ENCODE data around the gene PRKCD. TPM values are rescaled to one million over a fixed set of nuclear protein-coding genes. Genes with fewer than 3 reads are reported as not detected.

PRKCD gene
- total RNA-seq, 1 experiment from 2014 or later = 19.2 TPM

DNA sequence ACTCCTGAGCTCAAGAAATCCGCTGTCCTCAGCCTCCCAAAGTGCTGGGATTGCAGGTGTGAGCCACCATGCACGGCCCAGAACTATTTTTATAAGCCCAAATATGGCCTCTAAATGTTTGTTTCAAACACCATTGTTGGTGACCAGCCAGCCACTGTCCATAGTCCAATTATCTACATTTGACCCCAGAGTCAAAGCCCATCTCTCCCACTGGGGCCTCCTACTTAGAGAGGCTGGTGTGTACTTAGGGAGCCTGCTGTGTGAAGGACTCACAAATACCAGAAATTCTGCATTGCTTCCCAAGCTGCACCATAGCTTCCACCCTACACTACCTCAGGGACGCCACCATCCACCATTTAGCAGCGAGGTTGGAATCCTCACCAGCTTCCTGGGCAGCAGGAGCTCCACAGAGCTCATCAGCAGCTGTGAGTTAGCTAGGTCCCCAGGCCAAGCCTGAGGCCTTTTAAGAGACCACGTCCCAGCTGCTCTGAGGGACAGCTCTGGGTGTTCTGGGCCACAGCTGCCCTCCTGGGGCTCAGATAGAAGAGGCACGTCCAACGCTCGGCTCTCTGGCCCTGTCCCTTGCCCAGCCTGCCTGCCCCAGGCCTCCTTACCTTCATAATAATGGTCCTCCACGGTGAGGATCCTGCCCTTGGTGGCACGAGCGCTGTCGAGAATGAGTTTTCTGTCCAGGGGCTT is 65.3 kb downstream of the PRKCD start:
- H3K27me3 Mint-ChIP-seq (ENCODE audit: low read depth) = no peaks in the 10 kb centered on the region
- peaks cover 74% of the 10 kb centered on the region for H3K36me3 Mint-ChIP-seq
- H3K4me1 Mint-ChIP-seq = peaks cover 5% of the 10 kb centered on the region
- no peak for ATAC-seq
- no peak overlapping the region for H3K27ac Mint-ChIP-seq
- DNase-seq (ENCODE audit: low spot score) = no peak
- no peak overlapping the region for H3K4me3 Mint-ChIP-seq
- H3K9me3 Mint-ChIP-seq = no peaks in the 10 kb centered on the region
- TF ChIP-seq IRF1 (CRISPR knock-in tag; IDR thresholded peaks at IDR 0.05) (no peak), HMGA2 (CRISPR knock-in tag; IDR thresholded peaks at IDR 0.05) (no peak), ELF4 (CRISPR knock-in tag; IDR thresholded peaks at IDR 0.05; ENCODE audit: low read depth) (no peak), JAZF1 (CRISPR knock-in tag; IDR thresholded peaks at IDR 0.05) (no peak), NR2C2 (CRISPR knock-in tag; IDR thresholded peaks at IDR 0.05) (no peak), FOXP1 (CRISPR knock-in tag; IDR thresholded peaks at IDR 0.05; ENCODE audit: borderline replicate concordance) (no peak), IRF2 (CRISPR knock-in tag; IDR thresholded peaks at IDR 0.05; ENCODE audit: borderline replicate concordance, low read depth) (no peak)
- ChIA-PET POLR2A (interaction anchor here (0.5 kb wide), 1 partner anchor 134 kb away, joined by 4 read pairs; no protein-coding TSS in a partner anchor), CTCF (no interaction called here)

- peaks cover 80% of the 10 kb centered on the region for H3K36me3 Mint-ChIP-seq
- DNase-seq (ENCODE audit: low spot score) (no peak), ATAC-seq (no peak)
- no peak overlapping the region for H3K4me3 Mint-ChIP-seq
- no peaks in the 10 kb centered on the region for H3K27me3 Mint-ChIP-seq (ENCODE audit: low read depth)
- no peaks in the 10 kb centered on the region for H3K9me3 Mint-ChIP-seq
- H3K27ac Mint-ChIP-seq = no peak overlapping the region
- peaks cover 5% of the 10 kb centered on the region for H3K4me1 Mint-ChIP-seq
- POLR2A ChIA-PET = interaction anchor here (0.5 kb wide), 1 partner anchor 134 kb away, joined by 4 read pairs; no protein-coding TSS in a partner anchor
- CTCF ChIA-PET = interaction anchor here (0.7 kb wide), 1 partner anchor 17 kb away, joined by 3 read pairs; no protein-coding TSS in a partner anchor
- TF ChIP-seq, protein P1, sequence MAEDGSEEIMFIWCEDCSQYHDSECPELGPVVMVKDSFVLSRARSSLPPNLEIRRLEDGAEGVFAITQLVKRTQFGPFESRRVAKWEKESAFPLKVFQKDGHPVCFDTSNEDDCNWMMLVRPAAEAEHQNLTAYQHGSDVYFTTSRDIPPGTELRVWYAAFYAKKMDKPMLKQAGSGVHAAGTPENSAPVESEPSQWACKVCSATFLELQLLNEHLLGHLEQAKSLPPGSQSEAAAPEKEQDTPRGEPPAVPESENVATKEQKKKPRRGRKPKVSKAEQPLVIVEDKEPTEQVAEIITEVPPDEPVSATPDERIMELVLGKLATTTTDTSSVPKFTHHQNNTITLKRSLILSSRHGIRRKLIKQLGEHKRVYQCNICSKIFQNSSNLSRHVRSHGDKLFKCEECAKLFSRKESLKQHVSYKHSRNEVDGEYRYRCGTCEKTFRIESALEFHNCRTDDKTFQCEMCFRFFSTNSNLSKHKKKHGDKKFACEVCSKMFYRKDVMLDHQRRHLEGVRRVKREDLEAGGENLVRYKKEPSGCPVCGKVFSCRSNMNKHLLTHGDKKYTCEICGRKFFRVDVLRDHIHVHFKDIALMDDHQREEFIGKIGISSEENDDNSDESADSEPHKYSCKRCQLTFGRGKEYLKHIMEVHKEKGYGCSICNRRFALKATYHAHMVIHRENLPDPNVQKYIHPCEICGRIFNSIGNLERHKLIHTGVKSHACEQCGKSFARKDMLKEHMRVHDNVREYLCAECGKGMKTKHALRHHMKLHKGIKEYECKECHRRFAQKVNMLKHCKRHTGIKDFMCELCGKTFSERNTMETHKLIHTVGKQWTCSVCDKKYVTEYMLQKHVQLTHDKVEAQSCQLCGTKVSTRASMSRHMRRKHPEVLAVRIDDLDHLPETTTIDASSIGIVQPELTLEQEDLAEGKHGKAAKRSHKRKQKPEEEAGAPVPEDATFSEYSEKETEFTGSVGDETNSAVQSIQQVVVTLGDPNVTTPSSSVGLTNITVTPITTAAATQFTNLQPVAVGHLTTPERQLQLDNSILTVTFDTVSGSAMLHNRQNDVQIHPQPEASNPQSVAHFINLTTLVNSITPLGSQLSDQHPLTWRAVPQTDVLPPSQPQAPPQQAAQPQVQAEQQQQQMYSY (CRISPR knock-in tag; IDR thresholded peaks at IDR 0.05) = no peak
- no peak for TF ChIP-seq CTCF (IDR thresholded peaks at IDR 0.05)
- TF ChIP-seq NR3C1 (CRISPR knock-in tag; conservative IDR thresholded peaks at IDR 0.05; ENCODE audit: low read depth) = no peak
- TF ChIP-seq SMAD4 (CRISPR knock-in tag; IDR thresholded peaks at IDR 0.05) = no peak
- TF ChIP-seq, protein P2, sequence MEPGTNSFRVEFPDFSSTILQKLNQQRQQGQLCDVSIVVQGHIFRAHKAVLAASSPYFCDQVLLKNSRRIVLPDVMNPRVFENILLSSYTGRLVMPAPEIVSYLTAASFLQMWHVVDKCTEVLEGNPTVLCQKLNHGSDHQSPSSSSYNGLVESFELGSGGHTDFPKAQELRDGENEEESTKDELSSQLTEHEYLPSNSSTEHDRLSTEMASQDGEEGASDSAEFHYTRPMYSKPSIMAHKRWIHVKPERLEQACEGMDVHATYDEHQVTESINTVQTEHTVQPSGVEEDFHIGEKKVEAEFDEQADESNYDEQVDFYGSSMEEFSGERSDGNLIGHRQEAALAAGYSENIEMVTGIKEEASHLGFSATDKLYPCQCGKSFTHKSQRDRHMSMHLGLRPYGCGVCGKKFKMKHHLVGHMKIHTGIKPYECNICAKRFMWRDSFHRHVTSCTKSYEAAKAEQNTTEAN (CRISPR knock-in tag; IDR thresholded peaks at IDR 0.05) = no peak
- TF ChIP-seq NFYB (CRISPR knock-in tag; conservative IDR thresholded peaks at IDR 0.05; ENCODE audit: low read depth) = no peak
- no peak for TF ChIP-seq E2F1 (CRISPR knock-in tag; IDR thresholded peaks at IDR 0.05)
- TF ChIP-seq ETV6 (CRISPR knock-in tag; IDR thresholded peaks at IDR 0.05) = no peak
- TF ChIP-seq ZNF512 (CRISPR knock-in tag; IDR thresholded peaks at IDR 0.05; ENCODE audit: borderline replicate concordance) = no peak
- no peak for TF ChIP-seq ZNF416 (CRISPR knock-in tag; IDR thresholded peaks at IDR 0.05)
Observed at GRCh38 chr3:53226841-53227407, 65.9 kb downstream of the PRKCD start.
